A549 treated with Mapracorat at 1 μM for 4 hours (cell line): ENCODE results near the gene PDE3A. TPM values are rescaled to one million over a fixed set of nuclear protein-coding genes. Genes with fewer than 3 reads are reported as not detected.

Experiments used
- total RNA-seq: library from RNA; stranded (reverse); fragments of 200-300 nt; extraction: Qiagen RNA extraction; gene quantifications from 5 replicates; pipeline ENCODE4 v1.2.3, GENCODE V29; 2022

The PDE3A gene
- total RNA-seq, result 2.3 to 3.9 TPM (median 3.1 TPM) in 5 replicates

DNA sequence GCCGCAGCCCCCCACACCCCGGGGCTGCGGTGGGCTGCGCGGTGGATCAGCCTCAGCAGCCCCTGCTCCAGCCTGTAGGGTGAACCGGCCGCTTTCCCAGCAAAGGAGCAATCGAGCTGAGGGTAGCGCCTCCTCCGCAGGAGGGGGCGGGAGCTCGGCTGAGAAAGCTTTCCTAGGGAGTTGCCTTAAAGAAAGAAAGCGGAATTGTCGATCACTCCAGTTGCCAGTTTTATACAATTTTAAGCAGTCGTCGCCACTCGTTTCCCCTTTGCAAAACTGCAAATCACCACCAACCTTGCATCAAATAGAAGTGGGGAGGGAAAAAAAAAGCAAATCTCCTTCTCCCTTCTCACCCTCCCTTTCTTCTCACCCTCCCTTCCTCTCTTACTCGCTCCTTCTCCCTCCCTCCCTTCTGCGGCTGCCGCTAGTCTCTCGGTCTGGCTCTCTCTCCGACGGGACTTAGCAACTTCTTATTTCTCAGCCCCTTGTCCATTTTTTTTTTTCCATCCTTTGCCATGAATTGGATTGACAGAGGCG lies at the start of gene PDE3A:
PDE3A (plus strand) TSS at position 424 of the 537 bp plus-strand sequence. CDS start 748 bp downstream, outside the sequence.

DNA sequence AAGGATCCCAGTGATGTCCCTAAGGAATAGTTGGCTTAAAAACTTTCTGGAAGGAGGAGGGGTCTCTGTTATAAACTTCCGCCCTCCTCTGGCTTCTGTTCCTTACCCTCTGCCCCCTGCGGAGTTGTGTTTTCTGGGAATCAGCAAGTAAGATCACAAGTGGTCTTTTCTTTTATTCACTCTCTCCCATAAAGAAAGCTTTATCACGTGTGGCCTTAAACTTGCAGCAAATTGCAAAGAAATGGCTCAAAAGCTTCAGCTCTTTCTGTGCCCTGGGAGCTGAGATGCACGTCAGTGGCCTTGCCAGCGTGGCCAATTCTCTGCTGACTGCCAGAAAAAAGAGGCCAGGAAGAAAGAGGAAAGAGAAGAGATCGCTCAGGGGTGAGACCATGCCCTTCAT lies 326.9 kb downstream of the PDE3A start, which contains the start of gene SLCO1C1:
SLCO1C1 (plus strand) TSS at position 101 of the 400 bp plus-strand sequence. CDS start 4,245 bp downstream, outside the sequence.

